Brain microvascular endothelial cell (primary cell): ENCODE results near the gene GLG1.

ENCODE experiments used
- DNase-seq: peaks from one replicate; pipeline ENCODE4 v3.0.0-alpha.2; 2020
- H3K27ac ChIP-seq: fragments of 250-450 bp; sonication (Bioruptor Pico); 2 replicates; pipeline ENCODE4 v1.5.1; 2020; ENCODE audit warnings: mild to moderate bottlenecking, moderate library complexity
- H3K27me3 ChIP-seq: fragments of 250-450 bp; sonication (Bioruptor Pico); replicated peaks from 2 replicates; pipeline ENCODE4 v1.5.1; 2020; ENCODE audit warnings: mild to moderate bottlenecking
- H3K36me3 ChIP-seq: fragments of 250-450 bp; sonication (Bioruptor Pico); replicated peaks from 2 replicates; pipeline ENCODE4 v1.5.1; 2020; ENCODE audit warnings: mild to moderate bottlenecking
- H3K4me3 ChIP-seq: 2 replicates; pipeline ENCODE4 v1.5.1; 2011; ENCODE audit warnings: low read depth, mild to moderate bottlenecking, control low read depth, low read length, moderate library complexity
- CTCF ChIP-seq: IDR thresholded peaks from 2 replicates; pipeline ENCODE4 v1.5.1; 2011; ENCODE audit warnings: low read depth, mild to moderate bottlenecking, moderate library complexity, low read length, control low read depth, inconsistent platforms; ENCODE audit errors: missing control alignments
- in situ Hi-C: cut with HindIII; loops from 2 replicates; pipeline ENCODE4 v1.10.0; 2017; ENCODE audit warnings: low sequenced_read_pairs, low pct_ligation_motif_present

The GLG1 gene

DNA sequence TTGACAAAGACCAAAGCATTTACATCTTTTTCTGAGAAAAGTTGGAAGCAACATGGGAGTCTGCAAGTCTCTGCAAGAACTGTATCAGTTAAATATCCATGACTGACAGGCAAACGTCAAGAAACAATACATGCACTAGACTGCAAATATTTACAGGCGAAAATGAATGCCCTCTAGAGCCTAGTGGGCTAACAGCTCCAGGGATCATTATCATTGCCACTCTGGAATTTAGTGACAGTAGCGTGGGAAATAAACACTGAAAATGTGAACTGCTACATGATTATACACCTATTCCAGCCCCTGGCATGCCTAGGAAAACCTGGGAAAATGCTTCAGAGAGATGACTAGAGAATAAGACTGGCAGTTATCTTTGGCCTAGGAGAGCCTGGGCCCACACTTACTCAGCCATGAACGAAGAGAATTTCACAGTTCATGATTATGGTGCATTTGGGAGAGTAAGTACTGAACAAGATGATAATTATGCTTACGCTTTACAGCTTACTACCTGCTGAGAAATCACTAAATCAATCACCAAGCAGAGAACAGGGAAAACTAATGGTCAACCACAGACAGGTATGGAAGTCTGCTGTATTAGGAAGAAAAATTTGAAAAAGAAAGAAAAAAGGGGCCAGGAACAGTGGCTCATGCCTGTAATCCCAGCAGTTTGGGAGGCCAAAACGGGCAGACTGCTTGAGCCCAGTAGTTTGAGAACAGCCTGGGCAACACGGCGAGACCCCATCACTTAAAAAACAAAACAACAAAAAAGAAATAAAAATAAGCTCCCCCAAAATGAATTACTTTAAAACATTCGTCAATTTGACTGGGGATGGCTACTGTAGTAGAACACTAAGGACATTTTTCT is 119.0 kb downstream of the GLG1 start:
- DNase-seq = no peak
- Histone ChIP-seq H3K27me3 (no peaks in the 10 kb centered on the region), H3K36me3 (peaks cover 23% of the 10 kb centered on the region), H3K4me3 (no peak overlapping the region), H3K27ac (no peak overlapping the region)
- in situ Hi-C loops = no loop called here
- TF ChIP-seq CTCF = no peak

- in situ Hi-C loops = no loop called here
- DNase-seq = no peak
- Histone ChIP-seq H3K27ac (no peak overlapping the region), H3K36me3 (peaks cover 21% of the 10 kb centered on the region), H3K27me3 (no peaks in the 10 kb centered on the region), H3K4me3 (no peak overlapping the region)
- TF ChIP-seq CTCF = no peak
Measured at GRCh38 chr16:74485916-74486315, 121.0 kb downstream of the GLG1 start.

DNA sequence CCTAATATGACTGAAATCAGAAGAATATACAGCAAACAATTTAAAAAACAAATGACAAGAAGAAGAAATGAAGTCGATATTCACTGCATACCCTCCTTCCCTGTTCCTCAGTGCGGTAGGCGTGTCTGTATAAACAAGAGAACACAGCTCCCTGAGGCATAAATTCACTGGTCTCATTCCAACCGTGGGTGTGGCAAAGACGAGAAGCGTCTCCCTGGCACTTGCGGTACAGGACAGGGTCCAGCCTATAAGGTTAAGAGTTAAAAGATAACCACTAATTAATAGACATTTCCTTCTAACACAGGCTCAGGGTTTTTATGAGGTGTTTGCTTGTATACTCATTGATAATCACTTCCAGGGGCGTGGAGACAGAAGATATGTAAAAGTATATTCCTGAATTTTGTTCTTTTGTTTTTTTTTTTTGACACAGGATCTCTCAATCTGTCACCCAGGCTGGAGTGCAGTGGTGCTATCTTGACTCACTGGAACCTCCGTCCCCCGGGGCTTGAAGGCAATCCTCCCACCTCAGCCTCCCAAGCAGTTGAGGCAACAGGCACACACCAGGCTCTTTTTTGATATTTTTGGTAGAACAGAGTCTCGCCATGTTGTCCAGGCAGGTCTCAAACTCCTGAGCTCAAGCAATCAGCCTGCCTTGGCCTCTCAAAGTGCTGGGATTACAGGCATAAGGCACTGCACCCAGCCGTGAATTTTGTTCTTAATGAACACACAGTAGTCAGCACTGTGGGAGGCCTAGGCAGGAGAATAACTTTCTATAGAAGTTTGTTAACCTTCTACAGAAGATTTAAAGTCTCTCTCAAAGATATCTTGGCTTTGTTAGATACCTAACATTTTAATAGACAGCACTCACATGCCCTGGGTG is 126.5 kb downstream of the GLG1 start:
- no peak overlapping the region for H3K4me3 ChIP-seq
- in situ Hi-C loops = no loop called here
- H3K27me3 ChIP-seq = no peaks in the 10 kb centered on the region
- no peak for TF ChIP-seq CTCF
- peaks cover 36% of the 10 kb centered on the region for H3K36me3 ChIP-seq
- no peak for DNase-seq
- no peak overlapping the region for H3K27ac ChIP-seq

GRCh38 chr16:74477226-74477625 is 129.7 kb downstream of the GLG1 start:
- Histone ChIP-seq H3K27ac (no peak overlapping the region), H3K36me3 (peaks cover 37% of the 10 kb centered on the region), H3K4me3 (no peak overlapping the region), H3K27me3 (no peaks in the 10 kb centered on the region)
- in situ Hi-C loops = no loop called here
- TF ChIP-seq CTCF = no peak
- DNase-seq = no peak

GRCh38 chr16:74474416-74474815 is 132.5 kb downstream of the GLG1 start:
- in situ Hi-C loops = no loop called here
- Histone ChIP-seq H3K4me3 (no peak overlapping the region), H3K27me3 (no peaks in the 10 kb centered on the region), H3K27ac (no peak overlapping the region), H3K36me3 (peaks cover 57% of the 10 kb centered on the region)
- TF ChIP-seq CTCF = no peak
- no peak for DNase-seq
